H1 (cell line): ENCODE data around the gene NID2. TPM values are rescaled to one million over a fixed set of nuclear protein-coding genes. Genes with fewer than 3 reads are reported as not detected.

Source experiments
- BACH1 ChIP-seq: IDR thresholded peaks from 2 replicates; pipeline ENCODE4 v1.6.1; 2012; ENCODE audit warnings: low read length, improper control_type of control experiment
- CBX5 ChIP-seq: fragments of 300-800, 300-1000 bp; sonication (generic); IDR thresholded peaks from 2 replicates; pipeline ENCODE4 v1.7.1; 2016; ENCODE audit warnings: antibody characterized with exemption, low read length, low read depth
- GABPA ChIP-seq: IDR thresholded peaks from 2 replicates; pipeline ENCODE4 v1.6.1; 2011; ENCODE audit warnings: mild to moderate bottlenecking, low read length, moderate library complexity, borderline replicate concordance; ENCODE audit not compliant: insufficient read depth
- KDM1A ChIP-seq: fragments of 200-600, 300-600 bp; sonication (generic); IDR thresholded peaks from 2 replicates; pipeline ENCODE4 v1.7.1; 2016; ENCODE audit warnings: mild to moderate bottlenecking, low read length, borderline replicate concordance
- MAFK ChIP-seq: IDR thresholded peaks from 2 replicates; pipeline ENCODE4 v1.6.1; 2012; ENCODE audit warnings: low read depth, mild to moderate bottlenecking, improper control_type of control experiment, low read length
- NRF1 ChIP-seq: IDR thresholded peaks from 2 replicates; pipeline ENCODE4 v1.6.1; 2011; ENCODE audit warnings: mild to moderate bottlenecking, low read depth, low read length, improper control_type of control experiment
- RBBP5 ChIP-seq: IDR thresholded peaks from 2 replicates; pipeline ENCODE4 v1.7.1; 2012; ENCODE audit warnings: low read depth, mild to moderate bottlenecking, inconsistent platforms, low read length, moderate library complexity, borderline replicate concordance
- SIN3A ChIP-seq, 2 experiments: IDR thresholded peaks in 1 of 2; conservative IDR thresholded peaks in 1 of 2; 2 replicates each; pipeline ENCODE4 v1.6.1; 2011 to 2012; ENCODE audit warnings: low read length in 2 of 2, improper control_type of control experiment in 1 of 2, low read depth in 1 of 2, mild to moderate bottlenecking in 1 of 2
- TAF7 ChIP-seq: optimal IDR thresholded peaks from 2 replicates; pipeline ENCODE3; 2011; ENCODE audit warnings: low read depth, mild to moderate bottlenecking, inconsistent platforms, low read length, moderate library complexity, borderline replicate concordance
- TBP ChIP-seq: IDR thresholded peaks from 2 replicates; pipeline ENCODE4 v1.6.1; 2011; ENCODE audit warnings: low read depth, low read length, improper control_type of control experiment
- polyA plus RNA-seq, 7 experiments: library from polyadenylated mRNA; depleted of rRNA in 3 of 7; stranded (reverse) in 5 of 7; unstranded in 2 of 7; fragments of >200 nt in 5 of 7; fragments of 200-250 nt in 2 of 7; gene quantifications; 1 replicate in 5 of 7; 2 replicates in 1 of 7; 4 replicates in 1 of 7; pipeline versions ENCODE4 v1.2.1 to v1.2.3, GENCODE V29; 2011 to 2013; ENCODE audit warnings: missing spikeins in 2 of 7, mixed read lengths in 2 of 7
- total RNA-seq: library from RNA; stranded (reverse); fragmentation: NEBNext Ultra II Directional; extraction: Animal tissue kit (Norgen Biotek cat#: 25700); gene quantifications from 2 replicates; pipeline ENCODE4 v1.2.1, GENCODE V29; 2021
- TF ChIP-seq, protein P1 (sequence below): IDR thresholded peaks from 2 replicates; pipeline ENCODE4 v1.6.1; 2012; ENCODE audit warnings: inconsistent platforms

The NID2 gene
- total and polyA plus RNA-seq, 2 of the 8 experiments (the other 6 are each of a cell fraction or from before 2014, with no cell fraction given): 6.1 to 12.6 TPM

GRCh38 chr14:51989293-51990234 is 79.3 kb downstream of the NID2 start, which contains the start of gene RTRAF (continued):
- TF ChIP-seq, protein P1, sequence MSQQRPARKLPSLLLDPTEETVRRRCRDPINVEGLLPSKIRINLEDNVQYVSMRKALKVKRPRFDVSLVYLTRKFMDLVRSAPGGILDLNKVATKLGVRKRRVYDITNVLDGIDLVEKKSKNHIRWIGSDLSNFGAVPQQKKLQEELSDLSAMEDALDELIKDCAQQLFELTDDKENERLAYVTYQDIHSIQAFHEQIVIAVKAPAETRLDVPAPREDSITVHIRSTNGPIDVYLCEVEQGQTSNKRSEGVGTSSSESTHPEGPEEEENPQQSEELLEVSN: peak; percentile 48
- TF ChIP-seq TAF7 (peak; percentile 64), CBX5 (no peak), TBP (peak; percentile 84), BACH1 (no peak), GABPA (no peak), RBBP5 (peak; percentile 58), SIN3A (conservative IDR thresholded peaks at IDR 0.05 in 1 of 2, IDR thresholded peaks at IDR 0.05 in 1 of 2; ENCODE audit: low read depth in 1 of 2, low read length in 2 of 2) (peak; percentile 27 to 81; a peak in 2 of 4 replicates), NRF1 (no peak), KDM1A (no peak), MAFK (no peak)
